Measurements from ENCODE around the gene TTLL8. TPM values are rescaled to one million over a fixed set of nuclear protein-coding genes. Genes with fewer than 3 reads are reported as not detected.

The TTLL8 gene
- total and polyA plus RNA-seq, 2 of the 8 experiments (the other 6 are each of a cell fraction or from before 2014, with no cell fraction given), result not detected

DNA sequence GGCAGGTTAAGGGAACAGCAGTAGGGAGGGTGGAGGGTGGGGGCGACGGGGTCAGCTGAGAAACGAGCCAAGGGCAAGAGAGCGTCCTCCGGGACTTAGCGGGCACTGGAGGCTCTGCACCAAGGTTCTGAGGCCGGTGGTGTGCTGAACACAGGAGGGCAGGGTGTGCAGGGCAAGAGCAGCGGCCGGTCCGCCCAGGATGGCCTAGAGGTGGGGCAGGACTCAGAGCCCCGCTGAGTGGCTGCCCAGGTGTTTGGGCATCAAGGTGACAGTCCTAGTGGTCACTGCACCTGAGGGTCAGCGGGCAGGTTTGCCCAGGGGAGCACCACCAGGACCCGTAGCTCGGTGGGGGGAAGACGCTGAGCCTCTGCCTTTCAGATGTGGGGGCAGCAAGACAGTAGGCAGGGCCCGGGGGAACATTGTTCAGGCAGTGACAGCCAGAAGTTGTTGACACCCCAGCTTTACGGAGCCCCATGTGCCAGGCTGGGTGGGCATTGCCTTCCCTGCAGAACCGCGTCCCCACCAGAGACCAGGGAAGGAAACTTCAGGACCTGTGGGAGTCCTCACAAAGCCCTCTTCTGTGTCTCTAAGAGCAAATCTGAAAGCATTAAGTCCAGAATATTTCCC, 4.5 kb upstream of the TTLL8 start:
- no peak for DNase-seq (ENCODE audit: low read depth in 1 of 2, low spot score in 2 of 2)
- H3K79me2 ChIP-seq (ENCODE audit: control insufficient read depth in 1 of 2, insufficient read depth in 2 of 2, low read length in 2 of 2), result no peaks in the 10 kb centered on the region
- H3K9ac ChIP-seq (replicated peaks in 1 of 4; ENCODE audit: extremely low read depth in 1 of 4, low read depth in 3 of 4, low read length in 3 of 4), result no peak overlapping the region
- no peaks in the 10 kb centered on the region for H3K36me3 ChIP-seq (ENCODE audit: control insufficient read depth in 2 of 4, insufficient read depth in 4 of 4, low read length in 3 of 4)
- no peak overlapping the region for H3K14ac ChIP-seq (ENCODE audit: insufficient read length)
- no peak overlapping the region for H3K4me3 ChIP-seq (ENCODE audit: extremely low read depth in 1 of 4, insufficient read depth in 2 of 4, low read depth in 3 of 4, low read length in 4 of 4)
- no peak overlapping the region for H4K5ac ChIP-seq (ENCODE audit: insufficient read length, low read depth, low read length)
- no peak overlapping the region for H2BK5ac ChIP-seq (ENCODE audit: low read depth, low read length)
- no peaks in the 10 kb centered on the region for H4K20me1 ChIP-seq (replicated peaks in 1 of 2; ENCODE audit: control insufficient read depth in 1 of 2, insufficient read depth in 2 of 2, low read length in 2 of 2)
- no peak overlapping the region for H3K4me2 ChIP-seq (ENCODE audit: insufficient read depth in 1 of 2, low read depth in 2 of 2, low read length in 2 of 2)
- ChIA-PET POLR2A (ENCODE audit: partially characterized antibody) (no interaction called here), CTCF (ENCODE audit: partially characterized antibody) (interaction anchor here (1.1 kb wide), 1 partner anchor 16 kb away, joined by 3 read pairs; no protein-coding TSS in a partner anchor)
- H2BK20ac ChIP-seq (ENCODE audit: low read length), result no peak overlapping the region
- no peak overlapping the region for H2AK5ac ChIP-seq (ENCODE audit: low read depth, low read length)
- H3K23ac ChIP-seq (ENCODE audit: insufficient read length), result no peak overlapping the region
- TF ChIP-seq CREB1 (IDR thresholded peaks at IDR 0.05), result no peak
- TF ChIP-seq POLR2A (IDR thresholded peaks at IDR 0.05; ENCODE audit: control extremely low read depth in 1 of 2, low read depth in 2 of 2, low read length in 2 of 2), result no peak
- no peak for TF ChIP-seq SRF (IDR thresholded peaks at IDR 0.05; ENCODE audit: low read depth, low read length)
- TF ChIP-seq SP2 (IDR thresholded peaks at IDR 0.05; ENCODE audit: low read length), result no peak
- no peak for TF ChIP-seq SAP30 (IDR thresholded peaks at IDR 0.05; ENCODE audit: insufficient read depth, insufficient replicate concordance, low read length)
- no peak overlapping the region for H3K18ac ChIP-seq (ENCODE audit: extremely low read depth, low read length)
- H3K23me2 ChIP-seq (ENCODE audit: low read depth, low read length), result peaks cover 10% of the 10 kb centered on the region; the same call in 1 of the 2 replicates
- peaks cover 0 to 11% (median 2%) of the 10 kb centered on the region in 4 experiments; a peak in 4 of 7 replicates for H3K4me1 ChIP-seq (replicated peaks in 1 of 4; ENCODE audit: control insufficient read depth in 3 of 4, insufficient read depth in 4 of 4, low read length in 3 of 4)
- no peaks in the 10 kb centered on the region for H3K79me1 ChIP-seq (ENCODE audit: low read depth, low read length)
- no peak overlapping the region for H2BK120ac ChIP-seq (replicated peaks; ENCODE audit: low read depth, low read length)
- no peak overlapping the region for H4K91ac ChIP-seq (replicated peaks; ENCODE audit: insufficient read length, low read length)
- peaks cover 8 to 15% (median 10%) of the 10 kb centered on the region in 4 experiments; a peak in 6 of 7 replicates for H3K27me3 ChIP-seq (replicated peaks in 1 of 4; ENCODE audit: control insufficient read depth in 3 of 4, extremely low read depth in 1 of 4, insufficient read depth in 3 of 4, low read length in 3 of 4)
- no peak overlapping the region for H3K27ac ChIP-seq (ENCODE audit: low read depth, low read length)
- 96% methylated on average over 16 of the region's 19 CpGs; no CpG with 5 or more reads in 1 of the 2 experiments for WGBS, 2 experiments (ENCODE audit: extremely low coverage in 1 of 2, insufficient coverage in 1 of 2, insufficient read length in 1 of 2, insufficient replicate concordance in 2 of 2, low coverage in 1 of 2, low lambda C conversion rate in 2 of 2, missing lambda C conversion rate in 1 of 2)
- FAIRE-seq, result no peak
- H3K56ac ChIP-seq (replicated peaks; ENCODE audit: insufficient read length, low read depth, low read length), result no peak overlapping the region
- H4K8ac ChIP-seq (ENCODE audit: extremely low read depth, insufficient read depth, low read length), result no peak overlapping the region; the same call in 1 of the 2 replicates
- no peak overlapping the region for H2AFZ ChIP-seq (ENCODE audit: low read length)
- no peak overlapping the region for H2BK15ac ChIP-seq (ENCODE audit: low read length)
- no peak overlapping the region; the same call in 1 of the 2 replicates for H2BK12ac ChIP-seq (ENCODE audit: low read depth, low read length)
- H3K9me3 ChIP-seq (ENCODE audit: insufficient read depth in 2 of 2, low read depth in 1 of 2, low read length in 1 of 2), result no peaks in the 10 kb centered on the region
- no peak overlapping the region for H3K4ac ChIP-seq (replicated peaks; ENCODE audit: insufficient read length, low read depth, low read length)

Data from H1 (cell line).